Calu3 (cell line): ENCODE data around the gene TEX29. TPM values are rescaled to one million over a fixed set of nuclear protein-coding genes. Genes with fewer than 3 reads are reported as not detected.

Source experiments
- BruUV-seq: library from RNA; stranded (reverse); fragments of 400-500 nt; replicated peaks from 2 replicates; lab custom pipeline; 2021; lab: Mats Ljungman, UMichigan
- CTCF ChIA-PET: fragments of 300-600 bp; sonication (Branson Sonifier 250); formaldehyde crosslinking; loops from one replicate; lab custom pipeline; 2022; ENCODE audit warnings: antibody characterized with exemption; lab: Charles Lee
- DNase-seq: peaks from one replicate; pipeline ENCODE4 v3.0.0; 2022
- H3K27ac Mint-ChIP-seq: one replicate; pipeline ENCODE4 v1.8.0; 2022; ENCODE audit warnings: mixed read lengths; ENCODE audit not compliant: unreplicated experiment
- H3K27me3 Mint-ChIP-seq: one replicate; pipeline ENCODE4 v1.8.0; 2022; ENCODE audit warnings: mixed read lengths; ENCODE audit not compliant: unreplicated experiment
- H3K36me3 Mint-ChIP-seq: one replicate; pipeline ENCODE4 v1.8.0; 2022; ENCODE audit warnings: mild to moderate bottlenecking, moderate library complexity, mixed read lengths; ENCODE audit not compliant: insufficient read depth, unreplicated experiment
- H3K4me1 Mint-ChIP-seq: one replicate; pipeline ENCODE4 v1.8.0; 2022; ENCODE audit warnings: mild to moderate bottlenecking, low read depth, mixed read lengths; ENCODE audit not compliant: unreplicated experiment
- H3K4me3 Mint-ChIP-seq: one replicate; pipeline ENCODE4 v1.8.0; 2022; ENCODE audit warnings: mild to moderate bottlenecking, low read depth, moderate library complexity, mixed read lengths; ENCODE audit not compliant: unreplicated experiment
- H3K9me3 Mint-ChIP-seq: one replicate; pipeline ENCODE4 v1.8.0; 2022; ENCODE audit warnings: low read depth, mixed read lengths; ENCODE audit not compliant: unreplicated experiment
- intact Hi-C: fragments of 100-400 bp; cut with micrococcal nuclease; formaldehyde crosslinking; loops from one replicate; pipeline ENCODE4 v1.10.0; 2022; ENCODE audit not compliant: unreplicated experiment
- total RNA-seq: library from RNA; stranded (reverse); gene quantifications from 2 replicates; pipeline ENCODE4 v1.2.3, GENCODE V29; 2022
- TF ChIP-seq, protein P1 (sequence below): fragments of 200-600 bp; IDR thresholded peaks from one replicate; pipeline ENCODE4 v1.8.0; 2022; ENCODE audit warnings: antibody characterized with exemption; ENCODE audit not compliant: unreplicated experiment

TEX29 gene
- total RNA-seq, 1 experiment from 2014 or later = not detected

GRCh38 chr13:111336666-111337065, 16.2 kb downstream of the TEX29 start:
- no peak overlapping the region for H3K4me3 Mint-ChIP-seq
- H3K27ac Mint-ChIP-seq = no peak overlapping the region
- TF ChIP-seq, protein P1, sequence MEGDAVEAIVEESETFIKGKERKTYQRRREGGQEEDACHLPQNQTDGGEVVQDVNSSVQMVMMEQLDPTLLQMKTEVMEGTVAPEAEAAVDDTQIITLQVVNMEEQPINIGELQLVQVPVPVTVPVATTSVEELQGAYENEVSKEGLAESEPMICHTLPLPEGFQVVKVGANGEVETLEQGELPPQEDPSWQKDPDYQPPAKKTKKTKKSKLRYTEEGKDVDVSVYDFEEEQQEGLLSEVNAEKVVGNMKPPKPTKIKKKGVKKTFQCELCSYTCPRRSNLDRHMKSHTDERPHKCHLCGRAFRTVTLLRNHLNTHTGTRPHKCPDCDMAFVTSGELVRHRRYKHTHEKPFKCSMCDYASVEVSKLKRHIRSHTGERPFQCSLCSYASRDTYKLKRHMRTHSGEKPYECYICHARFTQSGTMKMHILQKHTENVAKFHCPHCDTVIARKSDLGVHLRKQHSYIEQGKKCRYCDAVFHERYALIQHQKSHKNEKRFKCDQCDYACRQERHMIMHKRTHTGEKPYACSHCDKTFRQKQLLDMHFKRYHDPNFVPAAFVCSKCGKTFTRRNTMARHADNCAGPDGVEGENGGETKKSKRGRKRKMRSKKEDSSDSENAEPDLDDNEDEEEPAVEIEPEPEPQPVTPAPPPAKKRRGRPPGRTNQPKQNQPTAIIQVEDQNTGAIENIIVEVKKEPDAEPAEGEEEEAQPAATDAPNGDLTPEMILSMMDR = no peak
- BruUV-seq = no TSS peak
- H3K27me3 Mint-ChIP-seq = no peaks in the 10 kb centered on the region
- CTCF ChIA-PET = no interaction called here
- no peaks in the 10 kb centered on the region for H3K4me1 Mint-ChIP-seq
- intact Hi-C loops = no loop called here
- no peak for DNase-seq
- H3K36me3 Mint-ChIP-seq = no peaks in the 10 kb centered on the region
- H3K9me3 Mint-ChIP-seq = no peaks in the 10 kb centered on the region

DNA sequence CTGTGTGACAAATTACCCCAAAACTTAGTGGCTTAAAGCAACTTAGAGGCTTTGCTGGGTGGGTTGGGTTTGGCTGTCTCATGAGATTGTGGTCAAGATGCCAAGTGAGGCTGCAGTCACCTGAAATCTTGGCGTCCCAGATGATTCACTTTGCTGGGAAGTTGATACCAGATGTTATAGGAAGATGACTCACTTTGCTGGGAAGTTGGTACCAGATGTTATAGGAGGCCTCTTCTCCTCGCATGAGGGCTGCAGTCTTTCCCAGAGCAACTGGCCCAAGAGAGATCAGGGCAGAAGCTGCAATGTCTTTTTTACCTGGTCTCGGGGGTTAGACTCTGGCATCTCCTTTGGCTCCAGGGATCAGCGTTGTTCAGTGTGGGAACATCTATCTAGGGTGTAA, 16.8 kb downstream of the TEX29 start:
- no peak for DNase-seq
- no peak overlapping the region for H3K4me3 Mint-ChIP-seq
- no peaks in the 10 kb centered on the region for H3K36me3 Mint-ChIP-seq
- H3K4me1 Mint-ChIP-seq = no peaks in the 10 kb centered on the region
- no peak overlapping the region for H3K27ac Mint-ChIP-seq
- TF ChIP-seq, protein P1 = no peak
- CTCF ChIA-PET = no interaction called here
- intact Hi-C loops = no loop called here
- H3K27me3 Mint-ChIP-seq = no peaks in the 10 kb centered on the region
- no TSS peak for BruUV-seq
- no peaks in the 10 kb centered on the region for H3K9me3 Mint-ChIP-seq

DNA sequence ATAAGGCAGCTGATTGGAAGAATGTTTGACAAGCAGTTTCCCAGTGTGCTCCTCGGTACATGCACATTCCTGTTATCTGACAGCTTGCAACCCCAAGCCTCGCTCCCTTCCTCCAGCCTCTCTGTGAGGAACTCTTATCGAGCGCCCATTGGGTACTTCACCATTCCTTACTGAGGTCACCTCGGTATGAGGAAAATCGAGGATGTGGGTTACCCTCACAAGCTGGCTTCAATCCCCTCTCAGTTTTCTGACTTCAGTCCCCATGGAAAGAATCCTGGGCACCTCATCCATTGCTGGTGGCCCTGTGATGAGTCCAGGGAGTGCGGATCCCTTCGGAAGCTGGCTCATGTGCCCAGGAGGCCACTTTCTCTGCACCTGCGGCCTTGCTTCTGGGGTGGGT, 17.3 kb downstream of the TEX29 start:
- DNase-seq = no peak
- TF ChIP-seq, protein P1 = no peak
- intact Hi-C loops = no loop called here
- no TSS peak for BruUV-seq
- no peaks in the 10 kb centered on the region for H3K27me3 Mint-ChIP-seq
- CTCF ChIA-PET = no interaction called here
- H3K9me3 Mint-ChIP-seq = no peaks in the 10 kb centered on the region
- no peak overlapping the region for H3K27ac Mint-ChIP-seq
- H3K4me1 Mint-ChIP-seq = no peaks in the 10 kb centered on the region
- H3K4me3 Mint-ChIP-seq = no peak overlapping the region
- H3K36me3 Mint-ChIP-seq = no peaks in the 10 kb centered on the region

DNA sequence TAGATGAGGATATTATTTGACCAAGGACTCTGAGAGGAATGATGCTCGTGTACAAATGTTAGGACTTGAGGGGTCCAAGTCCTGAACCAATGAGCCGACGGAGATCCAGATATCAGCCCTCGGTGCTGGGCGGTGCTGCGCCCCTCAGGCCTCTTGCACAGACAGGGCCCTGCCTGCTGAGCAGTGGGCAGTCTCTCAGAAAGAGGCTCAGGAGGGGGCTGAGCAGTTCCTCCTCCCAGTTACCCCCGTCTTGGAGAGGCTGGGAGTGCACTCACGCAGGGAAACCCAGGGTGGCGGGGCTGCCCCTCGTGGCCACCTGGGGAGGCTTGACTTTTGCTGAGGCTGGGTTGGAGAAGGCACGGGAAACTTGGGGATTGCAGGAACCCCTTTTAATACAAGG, 18.4 kb downstream of the TEX29 start:
- BruUV-seq = no TSS peak
- no peaks in the 10 kb centered on the region for H3K4me1 Mint-ChIP-seq
- no peak overlapping the region for H3K4me3 Mint-ChIP-seq
- no peak for DNase-seq
- CTCF ChIA-PET = no interaction called here
- no peaks in the 10 kb centered on the region for H3K36me3 Mint-ChIP-seq
- H3K27me3 Mint-ChIP-seq = no peaks in the 10 kb centered on the region
- intact Hi-C loops = no loop called here
- TF ChIP-seq, protein P1 = no peak
- no peak overlapping the region for H3K27ac Mint-ChIP-seq
- no peaks in the 10 kb centered on the region for H3K9me3 Mint-ChIP-seq
